Mesothelial cell of epicardium (in vitro differentiated cells): ENCODE data around the gene ITK. TPM values are rescaled to one million over a fixed set of nuclear protein-coding genes. Genes with fewer than 3 reads are reported as not detected.

Experiments used
- DNase-seq, 2 experiments: peaks; one replicate each; pipeline ENCODE4 v3.0.0; 2021; ENCODE audit warnings: low spot score in 2 of 2; ENCODE audit not compliant: unreplicated experiment in 2 of 2
- H3K27ac Mint-ChIP-seq: 2 replicates; pipeline ENCODE4 v1.8.0; 2021; ENCODE audit warnings: mixed read lengths
- H3K27me3 Mint-ChIP-seq: 2 replicates; pipeline ENCODE4 v1.8.0; 2021; ENCODE audit warnings: low read depth, mixed read lengths
- H3K36me3 Mint-ChIP-seq: 2 replicates; pipeline ENCODE4 v1.8.0; 2021; ENCODE audit warnings: mixed read lengths
- H3K4me1 Mint-ChIP-seq: 2 replicates; pipeline ENCODE4 v1.8.0; 2021; ENCODE audit warnings: mixed read lengths
- H3K4me3 Mint-ChIP-seq: 2 replicates; pipeline ENCODE4 v1.8.0; 2021; ENCODE audit warnings: mild to moderate bottlenecking, moderate library complexity, mixed read lengths
- H3K9me3 Mint-ChIP-seq: 2 replicates; pipeline ENCODE4 v1.8.0; 2021; ENCODE audit warnings: mixed read lengths
- total RNA-seq: library from RNA; stranded (reverse); gene quantifications from 3 replicates; pipeline ENCODE4 v1.2.1, GENCODE V29; 2021
- TF ChIP-seq, protein P1 (sequence below): fragments of 200-600 bp; sonication (generic); IDR thresholded peaks from one replicate; pipeline ENCODE4 v1.5.0; 2021; ENCODE audit warnings: antibody characterized with exemption; ENCODE audit not compliant: unreplicated experiment

The ITK gene
- total RNA-seq, 1 donor from 2014 or later: 0.09 TPM

- Mint-ChIP-seq H3K36me3 (peaks cover 2% of the 10 kb centered on the region), H3K9me3 (peaks cover 3% of the 10 kb centered on the region), H3K27me3 (no peaks in the 10 kb centered on the region), H3K27ac (peak overlapping the region; percentile 2), H3K4me3 (no peak overlapping the region), H3K4me1 (peaks cover 41% of the 10 kb centered on the region)
- TF ChIP-seq, protein P1, sequence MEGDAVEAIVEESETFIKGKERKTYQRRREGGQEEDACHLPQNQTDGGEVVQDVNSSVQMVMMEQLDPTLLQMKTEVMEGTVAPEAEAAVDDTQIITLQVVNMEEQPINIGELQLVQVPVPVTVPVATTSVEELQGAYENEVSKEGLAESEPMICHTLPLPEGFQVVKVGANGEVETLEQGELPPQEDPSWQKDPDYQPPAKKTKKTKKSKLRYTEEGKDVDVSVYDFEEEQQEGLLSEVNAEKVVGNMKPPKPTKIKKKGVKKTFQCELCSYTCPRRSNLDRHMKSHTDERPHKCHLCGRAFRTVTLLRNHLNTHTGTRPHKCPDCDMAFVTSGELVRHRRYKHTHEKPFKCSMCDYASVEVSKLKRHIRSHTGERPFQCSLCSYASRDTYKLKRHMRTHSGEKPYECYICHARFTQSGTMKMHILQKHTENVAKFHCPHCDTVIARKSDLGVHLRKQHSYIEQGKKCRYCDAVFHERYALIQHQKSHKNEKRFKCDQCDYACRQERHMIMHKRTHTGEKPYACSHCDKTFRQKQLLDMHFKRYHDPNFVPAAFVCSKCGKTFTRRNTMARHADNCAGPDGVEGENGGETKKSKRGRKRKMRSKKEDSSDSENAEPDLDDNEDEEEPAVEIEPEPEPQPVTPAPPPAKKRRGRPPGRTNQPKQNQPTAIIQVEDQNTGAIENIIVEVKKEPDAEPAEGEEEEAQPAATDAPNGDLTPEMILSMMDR: no peak
- no peak for DNase-seq
Measured at GRCh38 chr5:157270771-157271170, 90.1 kb downstream of the ITK start.

DNA sequence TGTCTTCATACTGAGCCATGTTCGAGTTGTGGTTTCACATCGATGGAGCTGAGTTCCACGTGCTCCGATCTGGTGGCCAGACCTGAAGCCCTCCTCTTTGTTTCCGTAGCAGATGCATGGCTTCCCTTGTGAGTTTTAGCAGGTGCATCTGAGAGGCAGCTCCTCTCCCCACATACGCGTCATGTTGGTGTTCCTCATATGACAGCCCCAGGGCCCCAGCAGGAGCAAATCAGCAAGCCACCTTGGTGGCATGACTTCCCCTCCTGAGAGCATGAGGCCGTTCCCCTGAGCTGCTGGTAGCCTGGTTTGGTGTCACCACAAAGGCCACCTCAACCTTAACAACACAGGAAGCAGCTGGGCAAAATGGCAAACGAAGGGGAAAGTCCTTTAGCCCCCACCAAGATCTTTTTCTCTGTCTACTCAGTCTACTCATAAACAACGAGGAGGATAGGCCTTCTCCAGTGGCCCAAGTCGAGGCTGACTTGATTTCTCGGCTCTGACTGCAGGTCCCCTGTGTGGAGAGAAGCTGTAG is 91.2 kb downstream of the ITK start:
- DNase-seq: no peak
- peaks cover 2% of the 10 kb centered on the region for H3K36me3 Mint-ChIP-seq
- peaks cover 38% of the 10 kb centered on the region for H3K4me1 Mint-ChIP-seq
- no peak overlapping the region for H3K4me3 Mint-ChIP-seq
- no peak overlapping the region for H3K27ac Mint-ChIP-seq
- peaks cover 3% of the 10 kb centered on the region for H3K9me3 Mint-ChIP-seq
- TF ChIP-seq, protein P1: no peak
- H3K27me3 Mint-ChIP-seq: no peaks in the 10 kb centered on the region

GRCh38 chr5:157273131-157273556 is 92.5 kb downstream of the ITK start:
- no peak for DNase-seq
- peaks cover 25% of the 10 kb centered on the region for H3K4me1 Mint-ChIP-seq
- no peak overlapping the region for H3K4me3 Mint-ChIP-seq
- TF ChIP-seq, protein P1: no peak
- no peak overlapping the region for H3K27ac Mint-ChIP-seq
- H3K36me3 Mint-ChIP-seq: peaks cover 2% of the 10 kb centered on the region
- no peaks in the 10 kb centered on the region for H3K27me3 Mint-ChIP-seq
- H3K9me3 Mint-ChIP-seq: peaks cover 3% of the 10 kb centered on the region

DNA sequence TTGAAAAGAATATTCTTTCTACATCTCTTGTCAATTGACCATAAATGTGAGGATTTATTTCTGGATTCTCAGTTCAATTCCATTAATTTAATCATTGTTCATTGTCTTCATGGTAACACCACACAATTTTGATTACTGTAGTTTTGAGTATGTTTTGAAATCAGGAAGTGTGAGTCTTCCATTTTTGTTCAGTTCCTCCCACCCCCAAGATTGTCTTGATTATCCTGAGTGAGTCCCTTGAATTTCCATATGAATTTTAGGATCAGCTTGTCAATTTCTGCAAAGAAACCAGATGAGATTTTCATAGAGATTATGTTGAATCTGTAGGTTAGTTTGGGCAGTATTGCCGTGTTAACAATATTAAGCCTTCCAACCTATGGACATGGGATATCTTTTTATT is 94.8 kb downstream of the ITK start:
- TF ChIP-seq, protein P1: no peak
- Mint-ChIP-seq H3K4me3 (no peak overlapping the region), H3K36me3 (peaks cover 2% of the 10 kb centered on the region), H3K27me3 (no peaks in the 10 kb centered on the region), H3K4me1 (peaks cover 4% of the 10 kb centered on the region), H3K27ac (no peak overlapping the region), H3K9me3 (peaks cover 3% of the 10 kb centered on the region)
- no peak for DNase-seq

- Mint-ChIP-seq H3K27me3 (no peaks in the 10 kb centered on the region), H3K36me3 (peaks cover 2% of the 10 kb centered on the region), H3K9me3 (peaks cover 3% of the 10 kb centered on the region), H3K27ac (no peak overlapping the region), H3K4me3 (no peak overlapping the region), H3K4me1 (no peaks in the 10 kb centered on the region)
- no peak for DNase-seq
- TF ChIP-seq, protein P1: no peak
Measured at GRCh38 chr5:157278319-157279037, 97.8 kb downstream of the ITK start.
